IPS DF 6.9 (cell line): ENCODE measurements around the gene ANAPC13.

Source experiments
- DNase-seq: peaks from one replicate; pipeline ENCODE4 v3.0.0-alpha.2; 2013; ENCODE audit warnings: low read depth, low spot score
- H3K27ac ChIP-seq: one replicate; pipeline ENCODE4 v1.5.1; 2013; ENCODE audit warnings: low read length, control low read depth
- H3K27me3 ChIP-seq: 2 replicates; pipeline ENCODE4 v1.6.1; 2013; ENCODE audit warnings: mild to moderate bottlenecking, low read length; ENCODE audit not compliant: control insufficient read depth, insufficient read depth
- H3K36me3 ChIP-seq: 2 replicates; pipeline ENCODE4 v1.6.1; 2013; ENCODE audit warnings: low read length; ENCODE audit not compliant: control insufficient read depth, insufficient read depth
- H3K4me1 ChIP-seq: 2 replicates; pipeline ENCODE4 v1.6.1; 2013; ENCODE audit warnings: low read length; ENCODE audit not compliant: control insufficient read depth, insufficient read depth
- H3K4me3 ChIP-seq: 2 replicates; pipeline ENCODE4 v1.5.1; 2013; ENCODE audit warnings: mild to moderate bottlenecking, low read length
- H3K9me3 ChIP-seq: 2 replicates; pipeline ENCODE4 v1.6.1; 2013; ENCODE audit warnings: low read length, inconsistent platforms; ENCODE audit not compliant: control insufficient read depth, insufficient read depth
- WGBS: extraction: QIAGEN DNeasy Blood & Tissue Kit; methylation state at CpG from one replicate; pipeline ENCODE4 v1.1.7; 2013; ENCODE audit warnings: mixed read lengths, missing lambda C conversion rate; ENCODE audit not compliant: insufficient read length, insufficient coverage; 5-methylcytosine and 5-hydroxymethylcytosine counted together

The ANAPC13 gene

GRCh38 chr3:134485718-134486576 lies at the start of gene ANAPC13, which contains the start of gene CEP63:
Gene ANAPC13, minus strand, starts transcription at chr3:134485985. Its CDS starts 3,081 bp downstream, at chr3:134482904.
Gene CEP63, plus strand, starts transcription at chr3:134486057. Its CDS starts 9,264 bp downstream, at chr3:134495321.
- H3K36me3 ChIP-seq = peaks cover 8% of the 10 kb centered on the region; the same call in 1 of the 2 replicates
- no peaks in the 10 kb centered on the region for H3K27me3 ChIP-seq
- peak within 1 kb of the TSS; percentile 65 for H3K4me3 ChIP-seq
- no peak within 1 kb of the TSS for H3K27ac ChIP-seq
- peak; percentile 90 for DNase-seq
- no peaks in the 10 kb centered on the region for H3K9me3 ChIP-seq
- WGBS = no CpG with 5 or more reads among the region's 81 CpGs
- H3K4me1 ChIP-seq = peaks cover 3% of the 10 kb centered on the region; the same call in 1 of the 2 replicates

- 0 out of 2 replicates have a peak, but pooled peaks cover 2% of the 10 kb centered on the region for H3K36me3 ChIP-seq
- no peaks in the 10 kb centered on the region for H3K27me3 ChIP-seq
- H3K4me3 ChIP-seq = no peak overlapping the region
- no CpG with 5 or more reads among the region's 4 CpGs for WGBS
- no peaks in the 10 kb centered on the region for H3K4me1 ChIP-seq
- DNase-seq = no peak
- no peaks in the 10 kb centered on the region for H3K9me3 ChIP-seq
- H3K27ac ChIP-seq = no peak overlapping the region
These were observed 49.6 kb upstream of the ANAPC13 start for GRCh38 chr3:134535186-134535970.

GRCh38 chr3:134533493-134533892 lies 47.7 kb upstream of the ANAPC13 start:
- Histone ChIP-seq H3K36me3 (0 out of 2 replicates have a peak, but pooled peaks cover 2% of the 10 kb centered on the region), H3K27me3 (no peaks in the 10 kb centered on the region)
- WGBS = no CpG with 5 or more reads among the region's 1 CpG

DNA sequence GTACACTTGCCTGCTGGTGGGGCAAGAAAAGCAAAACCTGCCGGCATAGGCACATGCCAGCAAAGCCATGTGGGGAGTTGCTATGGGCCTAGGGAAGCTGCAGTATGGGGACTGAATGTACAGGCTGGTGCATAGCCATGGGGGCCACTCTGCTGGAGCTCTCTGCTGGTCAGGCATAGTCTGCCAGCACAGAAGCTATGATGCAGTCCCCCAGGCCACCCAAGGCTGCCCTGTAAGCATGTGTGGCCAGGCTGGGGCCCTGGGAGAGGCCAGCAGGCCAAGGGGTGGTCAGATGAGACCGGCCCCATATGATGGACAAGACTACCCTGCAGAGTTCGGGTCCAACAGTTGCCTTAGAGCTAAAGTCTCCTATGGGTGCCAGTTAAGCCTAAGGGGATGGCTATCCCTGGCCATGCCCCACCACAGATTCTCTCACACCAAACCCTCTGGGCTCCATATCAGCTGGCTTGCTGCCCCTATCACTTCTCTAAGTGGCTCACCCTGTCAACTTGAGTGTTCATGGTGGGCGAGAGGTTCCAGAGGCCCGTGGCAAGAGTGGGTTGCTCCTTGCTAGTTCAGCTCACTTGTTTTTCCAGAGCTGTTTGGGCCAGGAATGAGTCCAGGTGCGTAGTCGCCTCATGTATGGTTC lies 41.9 kb upstream of the ANAPC13 start:
- Histone ChIP-seq H3K27ac (no peak overlapping the region), H3K9me3 (no peaks in the 10 kb centered on the region), H3K4me1 (peaks cover 4% of the 10 kb centered on the region), H3K36me3 (no peaks in the 10 kb centered on the region), H3K4me3 (no peak overlapping the region), H3K27me3 (no peaks in the 10 kb centered on the region)
- no peak for DNase-seq
- WGBS = no CpG with 5 or more reads among the region's 7 CpGs

More at GRCh38 chr3:134533493-134533892, 47.7 kb upstream of the ANAPC13 start:
- Histone ChIP-seq H3K4me1 (no peaks in the 10 kb centered on the region), H3K4me3 (no peak overlapping the region), H3K27ac (no peak overlapping the region), H3K9me3 (no peaks in the 10 kb centered on the region)
- no peak for DNase-seq

DNA sequence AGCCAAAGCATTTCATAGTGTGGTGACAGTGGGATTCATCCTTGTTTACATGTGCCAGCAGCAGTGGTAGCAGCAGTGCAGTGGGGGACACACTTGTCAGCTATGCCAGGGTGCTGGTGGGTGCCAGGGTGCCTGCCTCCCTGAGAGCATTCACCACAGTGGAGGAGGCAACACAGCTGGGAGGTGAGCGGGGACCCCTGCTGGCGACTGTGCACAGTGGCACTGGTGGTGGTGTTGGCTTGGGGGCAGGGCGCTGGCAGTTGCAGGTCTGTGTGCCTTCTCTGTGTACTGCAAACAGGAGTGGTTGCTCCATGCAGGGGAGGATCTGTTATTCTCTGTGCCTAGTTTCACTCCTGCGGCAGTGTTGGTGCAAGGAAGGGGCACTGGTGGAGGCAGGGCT lies 41.3 kb upstream of the ANAPC13 start:
- no peaks in the 10 kb centered on the region for H3K27me3 ChIP-seq
- H3K36me3 ChIP-seq = no peaks in the 10 kb centered on the region
- H3K9me3 ChIP-seq = no peaks in the 10 kb centered on the region
- H3K4me1 ChIP-seq = peaks cover 4% of the 10 kb centered on the region
- H3K27ac ChIP-seq = no peak overlapping the region
- DNase-seq = peak; percentile 48
- no peak overlapping the region for H3K4me3 ChIP-seq
- WGBS = no CpG with 5 or more reads among the region's 4 CpGs

GRCh38 chr3:134526319-134526718 lies 40.5 kb upstream of the ANAPC13 start:
- Histone ChIP-seq H3K36me3 (no peaks in the 10 kb centered on the region), H3K9me3 (no peaks in the 10 kb centered on the region), H3K4me1 (peaks cover 4% of the 10 kb centered on the region), H3K27me3 (no peaks in the 10 kb centered on the region), H3K27ac (no peak overlapping the region), H3K4me3 (no peak overlapping the region)
- DNase-seq = no peak
- no CpG with 5 or more reads among the region's 1 CpG for WGBS

GRCh38 chr3:134525293-134525692 lies 39.5 kb upstream of the ANAPC13 start:
- Histone ChIP-seq H3K27ac (no peak overlapping the region), H3K9me3 (no peaks in the 10 kb centered on the region), H3K4me1 (peaks cover 4% of the 10 kb centered on the region), H3K4me3 (no peak overlapping the region), H3K36me3 (no peaks in the 10 kb centered on the region), H3K27me3 (no peaks in the 10 kb centered on the region)
- no peak for DNase-seq

DNA sequence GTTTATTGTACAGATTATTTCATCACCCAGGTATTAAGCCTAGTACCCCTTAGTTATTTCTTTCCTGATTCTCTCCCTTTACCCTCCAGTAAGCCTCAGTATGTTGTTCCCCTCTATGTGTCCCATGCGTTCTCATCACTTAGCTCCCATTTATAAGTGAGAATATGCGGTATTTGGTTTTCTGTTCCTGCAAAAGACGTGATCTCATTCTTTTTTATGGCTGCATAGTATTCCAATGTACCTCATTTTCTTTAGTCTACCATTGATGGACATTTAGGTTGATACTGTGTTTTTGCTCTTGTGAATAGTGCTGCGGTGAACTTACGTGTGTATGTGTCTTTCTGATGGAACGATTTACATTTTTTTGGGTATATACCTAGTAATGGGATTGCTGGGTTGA lies 36.8 kb upstream of the ANAPC13 start:
- no peaks in the 10 kb centered on the region for H3K36me3 ChIP-seq
- H3K4me1 ChIP-seq = peaks cover 4% of the 10 kb centered on the region
- no CpG with 5 or more reads among the region's 6 CpGs for WGBS
- H3K27me3 ChIP-seq = no peaks in the 10 kb centered on the region
- no peak for DNase-seq
- H3K4me3 ChIP-seq = no peak overlapping the region
- no peak overlapping the region for H3K27ac ChIP-seq
- H3K9me3 ChIP-seq = no peaks in the 10 kb centered on the region

- Histone ChIP-seq H3K27ac (no peak overlapping the region), H3K27me3 (no peaks in the 10 kb centered on the region), H3K9me3 (no peaks in the 10 kb centered on the region), H3K4me3 (no peak overlapping the region), H3K36me3 (no peaks in the 10 kb centered on the region), H3K4me1 (no peaks in the 10 kb centered on the region)
- DNase-seq = no peak
These were observed 32.0 kb upstream of the ANAPC13 start for GRCh38 chr3:134517791-134518190.

- no peaks in the 10 kb centered on the region for H3K9me3 ChIP-seq
- no peaks in the 10 kb centered on the region for H3K36me3 ChIP-seq
- no peak overlapping the region for H3K27ac ChIP-seq
- WGBS = no CpG with 5 or more reads among the region's 3 CpGs
- no peak for DNase-seq
- no peak overlapping the region for H3K4me3 ChIP-seq
- no peaks in the 10 kb centered on the region for H3K4me1 ChIP-seq
- no peaks in the 10 kb centered on the region for H3K27me3 ChIP-seq
These were observed 31.1 kb upstream of the ANAPC13 start for GRCh38 chr3:134516905-134517304.
